ENCODE data around the gene TBC1D22B.

The TBC1D22B gene

GRCh38 chr6:37347670-37348111 lies 90.1 kb downstream of the TBC1D22B start:
- H3K4me3 Mint-ChIP-seq: no peak overlapping the region
- H3K27ac Mint-ChIP-seq: no peak overlapping the region
- no peak for DNase-seq
- peaks cover 8% of the 10 kb centered on the region for H3K27me3 Mint-ChIP-seq
- ATAC-seq: no peak
- H3K4me1 Mint-ChIP-seq: no peaks in the 10 kb centered on the region
- no peaks in the 10 kb centered on the region for H3K36me3 Mint-ChIP-seq (ENCODE audit: low read depth)
- no peaks in the 10 kb centered on the region for H3K9me3 Mint-ChIP-seq

GRCh38 chr6:37351027-37351426 lies 93.5 kb downstream of the TBC1D22B start:
- H3K27ac Mint-ChIP-seq: no peak overlapping the region
- H3K9me3 Mint-ChIP-seq: no peaks in the 10 kb centered on the region
- H3K36me3 Mint-ChIP-seq (ENCODE audit: low read depth): no peaks in the 10 kb centered on the region
- ATAC-seq: no peak
- peaks cover 18% of the 10 kb centered on the region for H3K4me1 Mint-ChIP-seq
- no peak overlapping the region for H3K4me3 Mint-ChIP-seq
- peaks cover 3% of the 10 kb centered on the region for H3K27me3 Mint-ChIP-seq
- DNase-seq: no peak

GRCh38 chr6:37352384-37352783 lies 94.8 kb downstream of the TBC1D22B start:
- DNase-seq: no peak
- no peak overlapping the region for H3K4me3 Mint-ChIP-seq
- H3K4me1 Mint-ChIP-seq: peaks cover 22% of the 10 kb centered on the region
- H3K27ac Mint-ChIP-seq: no peak overlapping the region
- H3K27me3 Mint-ChIP-seq: no peaks in the 10 kb centered on the region
- no peaks in the 10 kb centered on the region for H3K9me3 Mint-ChIP-seq
- no peak for ATAC-seq
- H3K36me3 Mint-ChIP-seq (ENCODE audit: low read depth): no peaks in the 10 kb centered on the region

- DNase-seq (peak; percentile 95), ATAC-seq (peak; percentile 98)
- Mint-ChIP-seq H3K27ac (peak within 1 kb of the TSS; percentile 86), H3K9me3 (no peaks in the 10 kb centered on the region), H3K4me1 (peaks cover 22% of the 10 kb centered on the region), H3K36me3 (ENCODE audit: low read depth) (no peaks in the 10 kb centered on the region), H3K27me3 (no peaks in the 10 kb centered on the region), H3K4me3 (peak within 1 kb of the TSS; percentile 89)
These were observed 96.4 kb downstream of the TBC1D22B start, which contains the start of gene RNF8 for GRCh38 chr6:37353761-37354525. TSS of gene RNF8 (plus strand) at chr6:37353983. CDS start at chr6:37354165, 182 bp downstream.

GRCh38 chr6:37354526-37355384 lies 97.2 kb downstream of the TBC1D22B start:
- ATAC-seq (peak; percentile 25), DNase-seq (peak; percentile 36)

GRCh38 chr6:37357288-37357687 lies 99.7 kb downstream of the TBC1D22B start:
- DNase-seq (no peak), ATAC-seq (no peak)
- Mint-ChIP-seq H3K27me3 (no peaks in the 10 kb centered on the region), H3K36me3 (ENCODE audit: low read depth) (peaks cover 8% of the 10 kb centered on the region), H3K4me3 (no peak overlapping the region), H3K4me1 (peaks cover 22% of the 10 kb centered on the region), H3K27ac (no peak overlapping the region), H3K9me3 (no peaks in the 10 kb centered on the region)

More at GRCh38 chr6:37354526-37355384, 97.2 kb downstream of the TBC1D22B start:
- Mint-ChIP-seq H3K27ac (peak overlapping the region; percentile 86), H3K4me3 (peak overlapping the region; percentile 89), H3K4me1 (peaks cover 22% of the 10 kb centered on the region), H3K9me3 (no peaks in the 10 kb centered on the region), H3K36me3 (ENCODE audit: low read depth) (peaks cover 3% of the 10 kb centered on the region), H3K27me3 (no peaks in the 10 kb centered on the region)

- no peak overlapping the region for H3K27ac Mint-ChIP-seq
These were observed 100.3 kb downstream of the TBC1D22B start for GRCh38 chr6:37357860-37358259.

GRCh38 chr6:37359039-37359438 lies 101.5 kb downstream of the TBC1D22B start:
- no peak overlapping the region for H3K4me3 Mint-ChIP-seq
- H3K4me1 Mint-ChIP-seq: peaks cover 15% of the 10 kb centered on the region
- ATAC-seq: no peak
- no peaks in the 10 kb centered on the region for H3K9me3 Mint-ChIP-seq
- DNase-seq: no peak
- peaks cover 8% of the 10 kb centered on the region for H3K36me3 Mint-ChIP-seq (ENCODE audit: low read depth)
- H3K27ac Mint-ChIP-seq: no peak overlapping the region
- H3K27me3 Mint-ChIP-seq: no peaks in the 10 kb centered on the region

More at GRCh38 chr6:37357860-37358259, 100.3 kb downstream of the TBC1D22B start:
- no peaks in the 10 kb centered on the region for H3K27me3 Mint-ChIP-seq
- no peak overlapping the region for H3K4me3 Mint-ChIP-seq
- no peaks in the 10 kb centered on the region for H3K9me3 Mint-ChIP-seq
- no peak for ATAC-seq
- peaks cover 8% of the 10 kb centered on the region for H3K36me3 Mint-ChIP-seq (ENCODE audit: low read depth)
- no peak for DNase-seq
- peaks cover 22% of the 10 kb centered on the region for H3K4me1 Mint-ChIP-seq

- Mint-ChIP-seq H3K27ac (no peak overlapping the region), H3K4me1 (no peaks in the 10 kb centered on the region), H3K27me3 (no peaks in the 10 kb centered on the region), H3K4me3 (no peak overlapping the region), H3K36me3 (ENCODE audit: low read depth) (peaks cover 8% of the 10 kb centered on the region), H3K9me3 (no peaks in the 10 kb centered on the region)
- no peak for ATAC-seq
- no peak for DNase-seq
These were observed 104.7 kb downstream of the TBC1D22B start for GRCh38 chr6:37362101-37362828.

- Mint-ChIP-seq H3K4me3 (no peak overlapping the region), H3K4me1 (peaks cover 5% of the 10 kb centered on the region), H3K9me3 (no peaks in the 10 kb centered on the region), H3K27me3 (no peaks in the 10 kb centered on the region), H3K27ac (no peak overlapping the region), H3K36me3 (ENCODE audit: low read depth) (peaks cover 15% of the 10 kb centered on the region)
- ATAC-seq (no peak), DNase-seq (no peak)
These were observed 108.2 kb downstream of the TBC1D22B start for GRCh38 chr6:37365791-37366190.

GRCh38 chr6:37366910-37367309 lies 109.3 kb downstream of the TBC1D22B start:
- H3K36me3 Mint-ChIP-seq (ENCODE audit: low read depth): peaks cover 11% of the 10 kb centered on the region
- DNase-seq (no peak), ATAC-seq (no peak)
- H3K4me3 Mint-ChIP-seq: no peak overlapping the region
- H3K27ac Mint-ChIP-seq: no peak overlapping the region
- H3K4me1 Mint-ChIP-seq: peaks cover 5% of the 10 kb centered on the region
- no peaks in the 10 kb centered on the region for H3K27me3 Mint-ChIP-seq
- H3K9me3 Mint-ChIP-seq: no peaks in the 10 kb centered on the region

GRCh38 chr6:37368961-37369320 lies 111.4 kb downstream of the TBC1D22B start:
- Mint-ChIP-seq H3K27me3 (no peaks in the 10 kb centered on the region), H3K4me3 (no peak overlapping the region), H3K9me3 (no peaks in the 10 kb centered on the region), H3K4me1 (peaks cover 5% of the 10 kb centered on the region), H3K27ac (no peak overlapping the region), H3K36me3 (ENCODE audit: low read depth) (peaks cover 13% of the 10 kb centered on the region)
- DNase-seq (no peak), ATAC-seq (no peak)

- Mint-ChIP-seq H3K36me3 (ENCODE audit: low read depth) (peaks cover 15% of the 10 kb centered on the region), H3K4me3 (no peak overlapping the region)
These were observed 112.0 kb downstream of the TBC1D22B start for GRCh38 chr6:37369321-37370201.

More at GRCh38 chr6:37369321-37370201, 112.0 kb downstream of the TBC1D22B start:
- DNase-seq (no peak), ATAC-seq (peak; percentile 57)
- H3K27me3 Mint-ChIP-seq: no peaks in the 10 kb centered on the region
- no peak overlapping the region for H3K27ac Mint-ChIP-seq
- H3K9me3 Mint-ChIP-seq: no peaks in the 10 kb centered on the region
- H3K4me1 Mint-ChIP-seq: peaks cover 5% of the 10 kb centered on the region
